BLaER1 (cell line): ENCODE data around the gene CYB5A.

Source experiments
- H3K27ac ChIP-seq: shearing (Covaris generic); formaldehyde crosslinking; 2 replicates; pipeline ENCODE4 v1.8.1; 2022
- H3K27me3 ChIP-seq: shearing (Covaris generic); formaldehyde crosslinking; 2 replicates; pipeline ENCODE4 v1.8.1; 2022
- H3K36me3 ChIP-seq: shearing (Covaris generic); formaldehyde crosslinking; 2 replicates; pipeline ENCODE4 v1.8.1; 2022
- H3K4me1 ChIP-seq: shearing (Covaris generic); formaldehyde crosslinking; 2 replicates; pipeline ENCODE4 v1.8.1; 2022
- H3K4me2 ChIP-seq: shearing (Covaris generic); formaldehyde crosslinking; 2 replicates; pipeline ENCODE4 v1.8.1; 2022
- H3K4me3 ChIP-seq: shearing (Covaris generic); formaldehyde crosslinking; 2 replicates; pipeline ENCODE4 v1.8.1; 2022
- H3K9ac ChIP-seq: shearing (Covaris generic); formaldehyde crosslinking; 2 replicates; pipeline ENCODE4 v1.8.1; 2022
- H3K9me3 ChIP-seq: shearing (Covaris generic); formaldehyde crosslinking; 2 replicates; pipeline ENCODE4 v1.8.1; 2022
- H4K20me1 ChIP-seq: shearing (Covaris generic); formaldehyde crosslinking; 2 replicates; pipeline ENCODE4 v1.8.1; 2022
- Cebpa-rat ChIP-seq: shearing (Covaris generic); IDR thresholded peaks from 2 replicates; pipeline ENCODE4 v1.8.1; 2022

Gene CYB5A

GRCh38 chr18:74203811-74204210 lies 88.0 kb downstream of the CYB5A start:
- Histone ChIP-seq H4K20me1 (no peaks in the 10 kb centered on the region), H3K27me3 (no peaks in the 10 kb centered on the region), H3K4me2 (no peak overlapping the region), H3K27ac (no peak overlapping the region), H3K4me1 (peaks cover 3% of the 10 kb centered on the region), H3K4me3 (no peak overlapping the region), H3K9ac (no peak overlapping the region), H3K36me3 (no peaks in the 10 kb centered on the region), H3K9me3 (no peaks in the 10 kb centered on the region)
- TF ChIP-seq Cebpa-rat, result no peak
